ENCODE data around the gene SVEP1.
"Not testable (repeated sequence)": the region's sequence is repeated elsewhere in the genome, so short reads cannot be mapped to it uniquely, and the experiment has no call there.

SVEP1 gene

DNA sequence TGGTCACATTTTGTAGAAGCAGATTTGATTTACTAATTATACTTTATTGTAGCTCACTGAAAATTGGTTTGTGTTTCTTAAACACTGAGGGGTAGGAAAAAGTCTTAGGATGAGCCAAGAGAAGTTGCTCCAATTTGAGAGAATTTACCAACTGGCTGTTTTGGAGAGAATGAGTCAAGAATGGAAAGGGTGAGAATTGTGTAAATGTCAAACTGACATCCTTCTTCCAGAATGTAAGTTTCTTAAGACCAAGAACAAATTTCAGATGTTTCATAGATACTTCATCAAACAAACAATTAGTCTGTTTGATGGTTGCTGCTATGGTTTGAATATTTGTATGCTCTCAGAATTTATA lies 135.7 kb downstream of the SVEP1 start:
- DNase-seq: peak; percentile 73

DNA sequence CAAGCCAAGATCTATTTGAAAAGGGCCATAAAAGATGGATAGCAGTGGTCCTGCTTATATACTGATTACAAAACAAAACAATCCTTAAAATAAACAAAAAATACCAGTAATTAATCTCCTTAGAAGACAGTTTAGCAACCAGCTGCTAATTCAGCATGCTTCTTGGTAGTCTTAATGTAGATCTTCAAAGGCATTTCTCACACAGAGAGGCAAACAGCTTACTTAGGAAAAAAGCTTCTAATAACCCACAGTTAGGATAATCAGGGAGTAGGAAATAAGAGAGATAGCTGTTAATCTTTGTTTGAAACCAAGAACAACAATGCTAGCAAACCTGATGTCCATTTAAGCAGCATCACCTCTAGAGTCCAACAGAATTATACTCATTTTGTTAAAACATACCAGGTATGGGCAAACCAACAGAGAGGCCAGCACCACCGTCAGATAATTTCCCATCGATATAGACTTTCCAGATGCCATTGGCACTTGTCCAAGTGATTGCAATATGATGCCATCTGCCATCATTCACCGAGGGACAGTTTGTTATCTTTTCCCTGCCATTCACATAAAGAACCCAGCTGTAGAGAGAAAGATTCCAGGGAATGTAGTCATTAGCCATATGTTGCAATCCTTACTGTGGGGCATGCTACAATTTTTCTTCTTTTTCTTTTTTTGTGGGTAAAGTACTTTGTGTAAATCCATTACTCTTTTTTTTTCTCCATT lies 136.2 kb downstream of the SVEP1 start:
- peak; percentile 81 for DNase-seq

DNA sequence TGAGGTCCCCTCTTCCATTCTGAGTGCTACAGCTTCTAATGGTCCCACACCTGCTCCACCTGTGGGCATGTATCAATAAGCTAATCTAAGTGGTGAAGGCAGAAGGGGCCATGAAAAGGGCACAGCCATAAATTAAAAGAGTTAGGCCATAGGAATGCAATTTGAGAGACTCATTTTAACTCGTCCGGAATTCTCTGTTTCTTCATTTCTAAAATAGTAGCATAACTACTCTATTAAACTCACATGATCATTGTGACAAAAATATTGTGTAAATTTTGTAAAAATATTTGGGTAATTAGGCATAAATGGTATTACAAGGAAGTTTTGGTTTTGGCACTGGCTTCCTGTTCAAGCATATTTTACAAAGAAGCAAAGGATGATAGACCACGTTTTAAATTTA lies 138.7 kb downstream of the SVEP1 start:
- DNase-seq: peak; percentile 8

- peak; percentile 85 for DNase-seq
Observed at GRCh38 chr9:110440172-110440571, 139.4 kb downstream of the SVEP1 start.

GRCh38 chr9:110432253-110432652 lies 147.3 kb downstream of the SVEP1 start:
- DNase-seq: peak; percentile 71

- DNase-seq: no peak
Observed at GRCh38 chr9:110429453-110429852, 150.1 kb downstream of the SVEP1 start.

DNA sequence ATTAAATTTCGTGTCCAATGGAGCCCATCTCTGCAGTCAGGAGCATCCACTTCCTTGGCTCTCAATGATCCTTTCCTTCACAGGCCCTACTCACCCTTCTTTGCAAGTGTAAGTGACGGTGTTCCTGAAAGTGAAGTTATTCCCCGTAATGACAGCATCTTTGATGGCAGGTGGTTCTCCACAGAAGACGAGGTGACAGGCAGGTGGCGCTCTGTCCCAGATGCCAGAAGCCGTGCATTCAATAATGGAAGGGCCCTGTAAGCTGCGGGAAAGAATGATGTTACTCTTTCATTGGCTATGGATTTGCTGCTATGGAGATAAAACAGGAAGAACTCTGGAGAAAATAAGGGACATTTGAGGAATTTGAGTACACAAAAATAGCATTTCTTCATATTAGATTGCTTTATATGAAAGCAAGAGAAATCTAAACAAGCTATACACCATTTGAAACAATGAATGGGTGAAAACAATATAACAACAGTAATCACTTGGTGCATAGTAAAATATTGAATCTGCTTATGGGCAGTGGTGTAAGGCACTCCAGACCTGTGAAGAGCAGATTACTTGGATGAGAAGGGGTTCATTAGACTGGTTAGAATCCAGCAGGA lies 151.9 kb downstream of the SVEP1 start:
- DNase-seq: peak; percentile 53

DNA sequence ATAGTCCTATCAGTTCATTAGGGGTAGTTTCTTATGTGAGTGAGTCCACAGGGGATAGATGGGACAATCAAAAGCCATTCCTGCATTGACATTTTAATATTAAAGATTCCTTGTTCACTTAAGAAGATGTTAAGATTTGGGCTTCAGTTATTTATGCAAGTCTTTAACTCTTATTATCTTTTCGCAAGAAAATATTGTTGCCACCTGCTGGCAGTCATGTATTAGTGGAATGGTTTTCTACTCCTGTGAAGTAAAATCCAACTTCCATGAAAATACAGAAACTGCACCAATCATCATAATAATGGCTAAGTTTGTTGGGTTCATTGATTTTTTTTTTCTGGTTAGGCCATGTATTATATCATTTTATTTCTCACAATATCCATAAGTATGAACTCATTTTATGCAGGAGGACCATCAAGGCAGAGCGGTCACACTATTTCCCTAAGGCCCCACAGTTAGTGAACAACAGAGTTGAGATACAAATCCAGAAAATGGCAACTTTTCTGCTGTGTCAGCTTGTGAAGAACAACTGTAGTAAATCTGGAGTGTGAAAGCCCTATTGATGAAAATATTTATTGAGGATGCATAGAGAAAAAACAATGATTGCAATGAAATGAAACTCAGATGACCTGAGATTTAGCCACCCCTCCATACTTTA lies 153.4 kb downstream of the SVEP1 start:
- DNase-seq: peak; percentile 28

- DNase-seq: no peak
Observed at GRCh38 chr9:110414471-110414870, 165.1 kb downstream of the SVEP1 start.

- no peak for DNase-seq
Observed at GRCh38 chr9:110410961-110411360, 168.6 kb downstream of the SVEP1 start.

DNA sequence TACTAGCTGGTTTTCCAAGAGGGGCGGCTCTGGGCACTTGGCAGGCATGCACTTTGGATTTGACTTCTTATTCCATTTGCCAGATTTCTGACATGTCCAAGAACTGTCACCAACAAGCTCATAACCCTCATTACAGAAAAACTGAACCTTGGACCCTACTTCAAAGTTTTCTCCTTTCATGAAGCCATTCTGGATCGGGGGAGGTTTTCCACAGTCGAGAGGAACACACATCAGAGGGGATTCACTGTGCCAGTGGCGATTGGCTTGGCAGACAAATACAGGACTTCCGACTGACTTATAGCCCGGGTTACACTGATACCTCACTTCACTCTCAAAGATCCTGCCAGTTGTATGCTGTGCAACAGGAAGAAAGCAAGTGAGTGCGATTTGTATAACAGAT lies 170.9 kb downstream of the SVEP1 start:
- no peak for DNase-seq

DNA sequence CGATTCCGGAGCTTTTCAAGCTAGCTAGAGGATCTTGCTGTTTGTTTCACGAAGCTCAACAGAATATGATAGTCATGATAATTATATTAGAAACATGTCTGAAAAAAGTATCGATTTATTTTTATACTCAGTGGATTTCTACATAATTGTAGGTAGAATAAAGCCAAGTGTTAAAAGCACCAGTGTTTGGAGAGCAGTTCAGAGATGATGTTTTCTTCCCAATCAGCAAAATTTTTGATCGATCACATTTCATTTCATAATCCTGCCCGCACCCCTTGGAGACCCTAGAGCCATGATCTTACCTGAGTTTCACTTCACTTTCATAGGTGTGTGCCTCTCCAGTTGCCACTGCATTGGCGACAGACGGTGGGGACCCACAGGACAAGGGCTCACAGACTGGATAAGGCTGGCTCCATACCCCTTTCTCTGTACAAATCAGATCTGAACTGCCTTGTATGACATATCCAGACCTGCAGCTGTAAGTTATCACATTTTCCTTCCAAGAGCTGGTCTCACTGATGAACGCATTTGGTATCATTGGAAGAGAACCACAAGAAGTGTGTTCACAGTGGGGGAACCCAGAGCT lies 173.6 kb downstream of the SVEP1 start:
- DNase-seq: no peak

DNA sequence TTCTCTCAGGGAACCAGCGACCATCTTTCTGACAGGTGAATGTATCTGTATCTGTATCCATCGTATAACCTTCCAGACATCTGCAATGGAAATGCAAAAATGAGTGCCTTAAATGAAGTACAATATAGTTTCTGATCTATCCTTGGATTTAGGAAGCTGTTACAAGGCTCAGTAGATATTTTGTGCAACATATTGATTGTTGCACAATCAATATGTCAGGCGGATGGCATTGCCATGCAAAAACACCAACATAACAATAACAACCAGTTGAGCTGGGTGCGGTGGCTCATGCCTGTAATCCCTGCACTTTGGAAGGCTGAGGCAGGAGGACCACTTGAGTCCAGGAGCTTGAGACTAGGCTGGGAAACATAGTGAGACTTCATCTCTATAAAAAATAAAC lies 175.1 kb downstream of the SVEP1 start:
- no peak for DNase-seq

DNA sequence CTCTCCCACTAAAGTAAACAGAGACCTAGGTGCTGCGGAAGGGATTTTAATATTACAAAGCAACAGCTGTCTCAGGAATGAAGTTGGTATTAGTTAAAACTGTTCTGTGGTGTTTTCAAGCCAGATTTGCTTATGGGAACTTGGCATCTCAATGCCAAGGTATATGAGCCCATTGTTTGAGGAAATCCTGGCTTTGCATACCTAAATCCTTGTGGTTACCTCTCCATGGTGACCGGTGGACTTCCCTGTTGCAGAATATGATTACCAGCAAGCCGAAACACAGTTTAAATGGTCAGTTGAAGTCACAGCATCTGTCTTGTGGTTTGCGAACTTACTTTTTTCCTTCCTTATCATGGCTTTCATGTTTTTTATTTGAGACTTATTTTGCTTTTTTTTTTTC lies 179.6 kb downstream of the SVEP1 start:
- no peak for DNase-seq

GRCh38 chr9:110398992-110399391 lies 180.5 kb downstream of the SVEP1 start:
- DNase-seq: not testable (repeated sequence)

- no peak for DNase-seq
Observed at GRCh38 chr9:110391826-110392485, 187.6 kb downstream of the SVEP1 start.

GRCh38 chr9:110389148-110389750 lies 190.3 kb downstream of the SVEP1 start:
- no peak for DNase-seq

- DNase-seq: no peak
Observed at GRCh38 chr9:110383491-110383890, 196.1 kb downstream of the SVEP1 start.

GRCh38 chr9:110382731-110383130 lies 196.8 kb downstream of the SVEP1 start:
- DNase-seq: no peak

GRCh38 chr9:110371411-110372007 lies 208.0 kb downstream of the SVEP1 start:
- no peak for DNase-seq

- DNase-seq: peak; percentile 81
Observed at GRCh38 chr9:110370315-110370714, 209.2 kb downstream of the SVEP1 start.

DNA sequence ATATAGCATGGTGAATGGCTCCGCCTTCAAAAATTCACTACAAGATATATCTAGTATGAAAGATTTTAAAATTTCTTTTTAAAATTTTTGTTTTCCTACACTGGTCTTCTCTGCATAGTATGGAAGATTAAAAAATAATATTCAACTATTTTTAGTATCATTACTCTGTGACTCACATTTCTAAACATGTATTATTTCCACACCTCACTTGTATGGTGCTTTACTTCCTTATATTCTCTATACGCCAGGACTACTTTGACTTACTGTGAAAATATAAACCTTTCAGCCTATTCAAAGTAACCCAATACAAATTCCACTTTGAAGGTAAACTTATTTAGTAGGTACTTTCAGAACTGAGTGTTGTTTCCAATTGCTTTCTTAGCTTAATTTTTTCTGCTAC lies 215.1 kb downstream of the SVEP1 start:
- no peak for DNase-seq

DNA sequence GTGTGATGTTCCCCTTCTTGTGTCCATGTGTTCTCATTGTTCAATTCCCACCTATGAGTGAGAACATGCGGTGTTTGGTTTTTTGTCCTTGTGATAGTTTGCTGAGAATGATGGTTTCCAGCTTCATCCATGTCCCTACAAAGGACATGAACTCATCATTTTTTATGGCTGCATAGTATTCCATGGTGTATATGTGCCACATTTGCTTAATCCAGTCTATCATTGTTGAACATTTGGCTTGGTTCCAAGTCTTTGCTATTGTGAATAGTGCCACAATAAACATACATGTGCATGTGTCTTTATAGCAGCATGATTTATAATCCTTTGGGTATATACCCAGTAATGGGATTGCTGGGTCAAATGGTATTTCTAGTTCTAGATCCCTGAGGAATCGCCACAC lies 220.5 kb downstream of the SVEP1 start:
- not testable (repeated sequence) for DNase-seq
